Endothelial cell of umbilical vein (primary cell): Measurements from ENCODE around the gene NEK6. TPM values are rescaled to one million over a fixed set of nuclear protein-coding genes. Genes with fewer than 3 reads are reported as not detected.

Experiments
- BruUV-seq: library from RNA; stranded (reverse); fragments of 400-500 nt; replicated peaks from 2 replicates; lab custom pipeline; 2021; lab: Mats Ljungman, UMichigan
- CTCF ChIA-PET: fragments of 300-600, 350-600 bp; sonication (Branson Sonifier 250); formaldehyde crosslinking; loops from one replicate; lab custom pipeline; 2021; ENCODE audit warnings: antibody characterized with exemption, inconsistent platforms; lab: Charles Lee
- POLR2A ChIA-PET: fragments of 300-600, 350-600 bp; sonication (Branson Sonifier 250); formaldehyde crosslinking; loops from one replicate; lab custom pipeline; 2021; ENCODE audit warnings: antibody characterized with exemption, inconsistent platforms; lab: Charles Lee
- DNase-seq: peaks from one replicate; pipeline ENCODE4 v3.0.0-alpha.2; 2011; ENCODE audit warnings: low read depth, low spot score
- FAIRE-seq: peaks from 2 replicates; lab custom pipeline; 2011; peaks lifted over from hg19 to GRCh38; lab: Jason Lieb, UNC
- H2AFZ ChIP-seq: 2 replicates; pipeline ENCODE4 v1.6.0; 2012; ENCODE audit warnings: low read depth, low read length, control low read depth, inconsistent platforms
- H3K27ac ChIP-seq: 2 replicates; pipeline ENCODE4 v1.5.1; 2011; ENCODE audit warnings: low read depth, mild to moderate bottlenecking, control low read depth, low read length, moderate library complexity; ENCODE audit not compliant: insufficient read depth
- H3K27me3 ChIP-seq, 2 experiments: 2 replicates each; pipeline versions ENCODE4 v1.6.0 to v1.6.1; 2011; ENCODE audit warnings: low read length in 2 of 2, mixed read lengths in 1 of 2; ENCODE audit not compliant: control insufficient read depth in 2 of 2, insufficient read depth in 2 of 2
- H3K36me3 ChIP-seq, 2 experiments: 2 replicates in 1 of 2; 3 replicates in 1 of 2; pipeline ENCODE4 v1.5.1; 2011; ENCODE audit warnings: low read length in 2 of 2, mild to moderate bottlenecking in 1 of 2, moderate library complexity in 1 of 2; ENCODE audit not compliant: control insufficient read depth in 2 of 2, insufficient read depth in 2 of 2; ENCODE audit errors: extremely low read depth in 1 of 2
- H3K4me1 ChIP-seq: 3 replicates; pipeline ENCODE4 v1.5.1; 2011; ENCODE audit warnings: mild to moderate bottlenecking, low read length; ENCODE audit not compliant: control insufficient read depth, insufficient read depth; ENCODE audit errors: extremely low read depth
- H3K4me2 ChIP-seq: 2 replicates; pipeline ENCODE4 v1.6.1; 2011; ENCODE audit warnings: low read length, control low read depth, mixed read lengths; ENCODE audit not compliant: insufficient read depth
- H3K4me3 ChIP-seq, 3 experiments: fragments of 200-600 bp in 1 of 3; sonication (generic), shearing (Covaris generic) in 1 of 3; replicated peaks in 1 of 3; 2 replicates each; pipeline ENCODE4 v1.5.1; 2011 to 2016; ENCODE audit warnings: control low read depth in 3 of 3, low read length in 3 of 3, mild to moderate bottlenecking in 2 of 3, inconsistent platforms in 1 of 3, low read depth in 1 of 3, moderate library complexity in 1 of 3; ENCODE audit not compliant: insufficient read depth in 1 of 3
- H3K79me2 ChIP-seq: 2 replicates; pipeline ENCODE4 v1.6.0; 2012; ENCODE audit warnings: low read length, inconsistent platforms; ENCODE audit not compliant: control insufficient read depth, insufficient read depth
- H3K9ac ChIP-seq: replicated peaks from 2 replicates; pipeline ENCODE3; 2011; ENCODE audit warnings: low read length, control low read depth; ENCODE audit not compliant: insufficient read depth; ENCODE audit errors: extremely low read depth
- H3K9me1 ChIP-seq: replicated peaks from 3 replicates; pipeline ENCODE4 v1.6.0; 2011; ENCODE audit warnings: mild to moderate bottlenecking, low read length; ENCODE audit not compliant: control insufficient read depth, insufficient read depth; ENCODE audit errors: extremely low read depth
- H3K9me3 ChIP-seq: replicated peaks from 2 replicates; pipeline ENCODE4 v1.5.1; 2012; ENCODE audit warnings: low read length, inconsistent platforms; ENCODE audit not compliant: control insufficient read depth, insufficient read depth
- H4K20me1 ChIP-seq: replicated peaks from 2 replicates; pipeline ENCODE3; 2011; ENCODE audit warnings: mild to moderate bottlenecking, low read length; ENCODE audit not compliant: control insufficient read depth, insufficient read depth; ENCODE audit errors: extremely low read depth
- CTCF ChIP-seq, 2 donors: IDR thresholded peaks; 1 replicate in 1 of 2; 2 replicates in 1 of 2; pipeline ENCODE4 v1.5.1; 2011; ENCODE audit warnings: low read length in 2 of 2, mild to moderate bottlenecking in 2 of 2, moderate library complexity in 2 of 2, control low read depth in 1 of 2, inconsistent platforms in 1 of 2, low read depth in 1 of 2; ENCODE audit not compliant: insufficient read depth in 1 of 2; ENCODE audit errors: extremely low read depth in 1 of 2
- EZH2 ChIP-seq: IDR thresholded peaks from 2 replicates; pipeline ENCODE4 v1.6.1; 2012; ENCODE audit warnings: borderline replicate concordance, low read depth, mild to moderate bottlenecking, moderate library complexity, low read length, inconsistent platforms; ENCODE audit not compliant: severe bottlenecking
- FOS ChIP-seq: IDR thresholded peaks from 2 replicates; pipeline ENCODE4 v1.6.1; 2011; ENCODE audit warnings: mild to moderate bottlenecking, low read length, moderate library complexity, borderline replicate concordance; ENCODE audit not compliant: insufficient read depth
- GATA2 ChIP-seq: IDR thresholded peaks from 2 replicates; pipeline ENCODE4 v1.7.0; 2011; ENCODE audit warnings: low read depth, mild to moderate bottlenecking, moderate library complexity, mixed read lengths, low read length; ENCODE audit not compliant: insufficient read length, insufficient read depth
- MAX ChIP-seq: IDR thresholded peaks from 2 replicates; pipeline ENCODE4 v1.6.1; 2011; ENCODE audit not compliant: insufficient read depth, insufficient read length
- MYC ChIP-seq: IDR thresholded peaks from one replicate; pipeline ENCODE4 v1.6.1; 2011; ENCODE audit warnings: mild to moderate bottlenecking, low read depth, low read length
- POLR2A ChIP-seq: IDR thresholded peaks from 2 replicates; pipeline ENCODE4 v1.6.1; 2012; ENCODE audit warnings: low read depth, mild to moderate bottlenecking, control low read depth, low read length
- POLR2AphosphoS5 ChIP-seq: IDR thresholded peaks from 2 replicates; pipeline ENCODE4 v1.6.1; 2012; ENCODE audit warnings: low read depth, mild to moderate bottlenecking, control low read depth, low read length, moderate library complexity; ENCODE audit not compliant: insufficient read depth
- dilution Hi-C: fragments of 300-500 bp; cut with MboI; formaldehyde crosslinking; loops from one replicate; pipeline ENCODE4 v1.15.0; 2019; ENCODE audit warnings: low sequenced_read_pairs; ENCODE audit not compliant: extremely low pct_ligation_motif_present
- intact Hi-C: fragments of 100-400 bp; cut with micrococcal nuclease; formaldehyde crosslinking; loops from one replicate; pipeline ENCODE4 v1.10.0; 2022
- polyA plus RNA-seq, 4 experiments: library from polyadenylated mRNA; depleted of rRNA in 3 of 4; stranded (reverse) in 3 of 4; unstranded in 1 of 4; fragments of >200 nt; gene quantifications; 2 replicates each; pipeline versions ENCODE4 v1.2.1 to v1.2.3, GENCODE V29; 2011 to 2012; ENCODE audit warnings: missing spikeins in 1 of 4
- total RNA-seq: library from RNA; stranded (reverse); gene quantifications from 2 replicates; pipeline ENCODE4 v1.2.3, GENCODE V29; 2021

The NEK6 gene
- total and polyA plus RNA-seq, 2 donors (not counting 3 experiments of a cell fraction or from before 2014, with no cell fraction given), result 64.3 to 67.1 TPM

- Histone ChIP-seq H3K4me2 (no peak overlapping the region), H4K20me1 (no peaks in the 10 kb centered on the region), H3K9me1 (no peaks in the 10 kb centered on the region), H3K4me3 (no peak overlapping the region), H3K27ac (no peak overlapping the region), H3K79me2 (peaks cover 48% of the 10 kb centered on the region), H3K27me3 (no peaks in the 10 kb centered on the region), H3K4me1 (peaks cover 34% of the 10 kb centered on the region), H3K36me3 (peaks cover 5 to 20% of the 10 kb centered on the region in 2 experiments), H3K9me3 (no peaks in the 10 kb centered on the region), H3K9ac (no peak overlapping the region), H2AFZ (no peak overlapping the region)
- POLR2A ChIA-PET, result no interaction called here
- TF ChIP-seq MAX, result no peak
- TF ChIP-seq MYC, result no peak
- TF ChIP-seq POLR2AphosphoS5, result no peak
- TF ChIP-seq POLR2A, result no peak
- TF ChIP-seq CTCF (IDR thresholded peaks at IDR 0.05; ENCODE audit: extremely low read depth in 1 of 2, insufficient read depth in 1 of 2, low read depth in 1 of 2, low read length in 2 of 2), result no peak
- TF ChIP-seq GATA2, result no peak
- TF ChIP-seq EZH2, result no peak
- no peak for TF ChIP-seq FOS
- dilution Hi-C loops, result loop anchor here (25.0 kb wide), 1 partner anchor 92 kb away; no protein-coding TSS in a partner anchor
- BruUV-seq, result no TSS peak
- DNase-seq, result no peak
- FAIRE-seq, result no peak
- intact Hi-C loops, result no loop called here
- CTCF ChIA-PET, result interaction anchor here (1.1 to 4.7 kb wide), 3 partner anchors 92 to 178 kb away, joined by 3 to 29 read pairs (median 6); no protein-coding TSS in a partner anchor
These were observed 46.5 kb downstream of the NEK6 start for GRCh38 chr9:124304285-124304684.
